ENCODE measurements around the gene LYRM4.

The LYRM4 gene

GRCh38 chr6:5246141-5247097 lies 14.3 kb downstream of the LYRM4 start:
- DNase-seq (ENCODE audit: low spot score) = no peak

DNA sequence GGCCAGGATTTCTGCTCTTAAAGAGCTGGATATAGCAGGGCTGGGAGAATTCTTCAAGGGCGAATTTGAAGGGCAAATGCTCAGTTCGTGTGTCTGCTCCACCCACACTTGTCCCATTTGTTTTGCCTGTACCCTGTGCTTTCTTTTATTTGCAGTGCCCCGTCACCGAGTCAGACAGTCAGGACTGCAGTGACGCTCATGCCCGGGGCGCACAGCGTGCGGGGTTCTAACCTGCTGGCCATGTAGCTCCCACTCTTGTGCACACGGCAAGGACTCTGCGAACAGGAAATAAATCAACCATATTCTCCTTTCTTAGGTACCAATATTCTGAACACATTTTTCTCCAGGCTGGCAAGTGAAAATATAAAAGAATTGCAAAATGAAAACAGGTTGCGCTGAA lies 17.7 kb downstream of the LYRM4 start:
- DNase-seq (ENCODE audit: low spot score) = no peak

- DNase-seq (ENCODE audit: low spot score) = no peak
Measured at GRCh38 chr6:5241252-5241651, 19.5 kb downstream of the LYRM4 start.

GRCh38 chr6:5238336-5238735 lies 22.4 kb downstream of the LYRM4 start:
- DNase-seq (ENCODE audit: low spot score) = no peak

DNA sequence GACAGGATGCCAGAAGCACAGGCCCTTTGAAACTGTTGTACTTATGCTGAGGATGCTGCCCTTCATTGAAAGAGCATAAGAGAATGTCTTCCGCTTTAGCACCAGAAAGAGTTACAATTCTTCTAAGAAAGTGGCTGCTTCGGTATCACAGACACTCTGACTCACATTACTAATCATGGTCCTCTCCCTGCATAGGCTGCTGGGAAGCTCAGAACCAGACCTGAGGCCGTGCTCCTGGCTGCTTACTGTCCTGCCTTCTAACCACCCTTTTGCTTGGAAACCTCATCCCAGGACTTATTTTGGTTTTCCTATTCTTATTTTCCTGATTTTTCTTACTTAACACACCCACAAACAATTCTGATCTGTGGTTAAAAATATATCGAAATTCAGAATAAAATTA lies 22.9 kb downstream of the LYRM4 start:
- DNase-seq (ENCODE audit: low spot score) = no peak

DNA sequence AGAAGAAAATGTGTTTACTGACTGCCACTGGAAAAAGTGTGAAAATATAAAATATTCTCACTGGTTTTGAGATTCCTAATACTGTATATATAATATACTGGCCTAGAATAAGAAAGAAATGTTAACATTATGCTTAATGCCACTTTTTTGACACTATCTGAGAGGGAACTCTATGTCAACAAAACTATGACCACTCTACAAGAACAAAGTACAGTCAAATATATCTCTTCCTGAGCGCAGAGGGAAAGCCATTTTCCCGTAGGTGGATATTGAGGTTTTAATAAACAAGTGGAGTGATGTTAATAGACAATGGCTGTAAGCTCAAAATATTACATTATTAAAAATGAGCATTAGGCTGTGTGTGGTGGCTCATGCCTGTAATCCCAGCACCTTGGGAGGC lies 24.9 kb downstream of the LYRM4 start:
- DNase-seq (ENCODE audit: low spot score) = no peak

- DNase-seq (ENCODE audit: low spot score) = no peak
Measured at GRCh38 chr6:5234874-5235273, 25.9 kb downstream of the LYRM4 start.

DNA sequence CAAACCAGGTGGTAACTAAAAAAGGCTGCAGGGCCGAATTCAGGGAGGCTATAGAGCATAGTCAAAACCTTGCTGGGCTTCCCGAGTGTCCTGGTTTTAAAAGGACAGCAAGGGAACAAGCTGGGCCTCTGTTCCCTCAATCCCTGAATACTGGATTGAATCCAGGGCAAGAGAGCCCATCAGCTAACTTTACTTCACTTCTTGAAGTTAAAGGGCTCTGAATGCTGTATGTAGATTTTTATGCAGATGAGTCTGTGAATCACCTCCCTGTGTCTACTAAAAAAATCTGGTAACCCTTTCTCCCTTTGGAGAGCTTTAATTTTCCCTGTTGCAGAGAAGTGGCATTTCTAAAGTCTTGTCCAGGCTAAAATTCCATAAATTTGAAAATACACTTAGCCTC lies 29.5 kb downstream of the LYRM4 start:
- DNase-seq (ENCODE audit: low spot score) = no peak

DNA sequence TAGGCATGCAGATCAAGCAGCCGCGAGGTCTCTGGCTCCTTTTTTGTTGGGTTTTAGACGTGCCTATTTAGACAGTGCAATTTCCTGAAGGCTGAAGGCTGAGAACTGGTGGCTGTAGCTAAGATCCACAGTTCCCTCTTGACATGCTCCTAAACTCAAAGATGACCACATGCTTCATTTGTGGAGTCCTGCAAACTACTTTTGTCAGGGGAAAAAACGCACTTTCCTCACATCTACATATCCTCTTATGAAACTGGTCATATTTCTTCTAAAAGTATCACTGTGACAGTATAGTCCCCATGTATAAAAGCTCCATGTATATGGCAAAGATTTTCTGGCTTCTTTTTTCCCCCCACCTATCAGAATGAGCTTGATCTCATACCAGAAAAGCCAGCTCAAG lies 30.7 kb downstream of the LYRM4 start:
- DNase-seq (ENCODE audit: low spot score) = no peak

- DNase-seq (ENCODE audit: low spot score) = no peak
Measured at GRCh38 chr6:5229356-5229755, 31.4 kb downstream of the LYRM4 start.

- DNase-seq (ENCODE audit: low spot score) = no peak
Measured at GRCh38 chr6:5223309-5223708, 37.4 kb downstream of the LYRM4 start.

GRCh38 chr6:5220443-5220842 lies 40.3 kb downstream of the LYRM4 start:
- DNase-seq (ENCODE audit: low spot score) = no peak

DNA sequence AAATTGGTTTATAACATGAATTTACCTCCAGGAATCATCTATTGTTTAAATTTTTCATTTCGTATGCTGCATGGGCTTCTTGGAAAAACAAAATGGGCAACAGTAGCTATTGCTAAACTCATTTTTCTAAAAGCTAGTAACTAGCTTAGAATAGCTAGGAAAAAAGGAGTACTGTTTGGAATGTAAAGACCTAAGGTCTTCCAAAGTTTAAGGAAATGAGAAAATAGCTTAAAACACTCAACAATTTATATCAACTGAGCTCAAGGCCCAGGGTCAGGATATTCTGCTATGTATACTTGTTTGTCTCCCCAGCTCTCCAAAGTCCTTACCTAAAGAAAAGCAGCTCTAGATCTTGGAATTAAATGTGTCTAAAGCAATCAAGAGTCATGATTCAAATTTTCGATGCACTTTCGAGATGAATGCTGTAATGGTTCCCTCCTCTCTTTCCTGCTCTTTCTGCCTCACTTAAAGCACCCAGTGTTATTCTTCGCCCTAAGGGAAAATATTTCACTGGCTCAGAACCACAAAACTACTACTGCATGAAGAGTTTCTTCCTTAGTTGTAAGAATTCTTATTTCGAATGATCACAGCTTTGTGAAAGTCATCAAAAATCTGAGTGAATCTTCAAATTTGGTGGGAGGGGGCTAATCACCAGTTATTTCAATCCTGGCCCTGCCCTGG lies 41.6 kb downstream of the LYRM4 start:
- DNase-seq (ENCODE audit: low spot score) = no peak

- DNase-seq (ENCODE audit: low spot score) = no peak
Measured at GRCh38 chr6:5217356-5217755, 43.4 kb downstream of the LYRM4 start.

- no peak for DNase-seq (ENCODE audit: low spot score)
Measured at GRCh38 chr6:5215799-5216198, 45.0 kb downstream of the LYRM4 start.

DNA sequence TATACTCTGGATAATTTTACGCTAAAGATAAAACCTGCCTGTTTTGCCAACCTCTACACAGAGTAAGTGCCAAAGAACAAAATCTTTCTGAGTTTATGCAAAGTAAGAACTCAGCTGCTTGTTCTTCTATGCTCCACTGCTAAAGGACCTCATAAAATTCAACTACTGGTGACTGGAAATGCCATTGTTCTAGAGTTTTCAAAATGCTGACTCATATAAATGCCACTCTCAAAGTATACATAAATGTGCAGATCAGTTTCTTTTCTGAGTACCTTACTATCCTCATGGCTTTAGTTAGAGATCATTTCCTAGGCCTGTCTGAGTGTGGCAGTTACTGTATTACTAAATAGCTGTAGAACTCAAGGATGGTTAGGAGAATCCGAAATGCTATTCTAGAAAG lies 45.6 kb downstream of the LYRM4 start:
- DNase-seq (ENCODE audit: low spot score) = no peak

GRCh38 chr6:5214570-5215052 lies 46.1 kb downstream of the LYRM4 start:
- peak; percentile 48 for DNase-seq (ENCODE audit: low spot score)

- no peak for DNase-seq (ENCODE audit: low spot score)
Measured at GRCh38 chr6:5213836-5214235, 46.9 kb downstream of the LYRM4 start.

DNA sequence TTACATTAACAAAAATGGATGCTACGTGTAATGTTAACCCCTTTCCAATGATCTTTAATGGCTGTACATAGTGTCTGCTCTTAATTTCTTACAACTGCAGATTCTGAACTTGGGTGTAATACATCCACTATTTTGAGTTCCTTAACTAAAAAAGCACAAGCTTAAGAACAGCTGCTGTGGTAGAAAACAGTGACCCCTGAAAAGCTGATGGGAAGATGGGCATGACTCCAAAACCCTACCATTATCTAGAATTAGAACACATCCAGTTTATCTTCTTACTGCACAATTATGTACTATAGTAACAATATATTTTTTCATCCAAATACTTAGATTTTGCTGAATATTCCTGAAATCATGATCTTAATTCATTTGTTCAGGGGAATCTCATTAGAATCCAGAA lies 49.3 kb downstream of the LYRM4 start:
- no peak for DNase-seq (ENCODE audit: low spot score)

GRCh38 chr6:5208471-5208971 lies 52.2 kb downstream of the LYRM4 start:
- no peak for DNase-seq (ENCODE audit: low spot score)

- DNase-seq (ENCODE audit: low spot score) = no peak
Measured at GRCh38 chr6:5208057-5208456, 52.7 kb downstream of the LYRM4 start.

GRCh38 chr6:5206920-5207561 lies 53.7 kb downstream of the LYRM4 start:
- DNase-seq (ENCODE audit: low spot score) = no peak
